ENCODE results near the gene SGPL1. TPM values are rescaled to one million over a fixed set of nuclear protein-coding genes. Genes with fewer than 3 reads are reported as not detected.

Gene SGPL1
- total and polyA plus RNA-seq, 2 of the 8 experiments (the other 6 are each of a cell fraction or from before 2014, with no cell fraction given): 20.5 to 51.6 TPM

GRCh38 chr10:70774810-70775678 lies 40.7 kb upstream of the SGPL1 start:
- Histone ChIP-seq H4K20me1 (replicated peaks in 1 of 2; ENCODE audit: control insufficient read depth in 1 of 2, insufficient read depth in 2 of 2, low read length in 2 of 2) (no peaks in the 10 kb centered on the region), H2BK5ac (ENCODE audit: low read depth, low read length) (no peak overlapping the region; the same call in 1 of the 2 replicates), H3K14ac (ENCODE audit: insufficient read length) (no peak overlapping the region), H2BK120ac (replicated peaks; ENCODE audit: low read depth, low read length) (no peak overlapping the region), H2AK5ac (ENCODE audit: low read depth, low read length) (no peak overlapping the region), H3K4ac (replicated peaks; ENCODE audit: insufficient read length, low read depth, low read length) (no peak overlapping the region), H2AFZ (ENCODE audit: low read length) (no peak overlapping the region), H4K91ac (replicated peaks; ENCODE audit: insufficient read length, low read length) (no peak overlapping the region), H4K8ac (ENCODE audit: extremely low read depth, insufficient read depth, low read length) (no peak overlapping the region), H3K27ac (ENCODE audit: low read depth, low read length) (no peak overlapping the region), H2BK12ac (ENCODE audit: low read depth, low read length) (no peak overlapping the region), H2BK20ac (ENCODE audit: low read length) (no peak overlapping the region), H3K79me2 (ENCODE audit: control insufficient read depth in 1 of 2, insufficient read depth in 2 of 2, low read length in 2 of 2) (no peaks in the 10 kb centered on the region), H3K9me3 (ENCODE audit: insufficient read depth in 2 of 2, low read depth in 1 of 2, low read length in 1 of 2) (no peaks in the 10 kb centered on the region), H4K5ac (ENCODE audit: insufficient read length, low read depth, low read length) (no peak overlapping the region), H2BK15ac (ENCODE audit: low read length) (no peak overlapping the region), H3K18ac (ENCODE audit: extremely low read depth, low read length) (no peak overlapping the region), H3K4me1 (replicated peaks in 1 of 4; ENCODE audit: control insufficient read depth in 3 of 4, insufficient read depth in 4 of 4, low read length in 3 of 4) (peaks cover 0 to 3% (median 0%) of the 10 kb centered on the region in 4 experiments; a peak in 2 of 7 replicates), H3K4me2 (ENCODE audit: insufficient read depth in 1 of 2, low read depth in 2 of 2, low read length in 2 of 2) (no peak overlapping the region), H3K23ac (ENCODE audit: insufficient read length) (no peak overlapping the region), H3K4me3 (ENCODE audit: extremely low read depth in 1 of 4, insufficient read depth in 2 of 4, low read depth in 3 of 4, low read length in 4 of 4) (no peak overlapping the region), H3K36me3 (ENCODE audit: control insufficient read depth in 2 of 4, insufficient read depth in 4 of 4, low read length in 3 of 4) (no peaks in the 10 kb centered on the region), H3K56ac (replicated peaks; ENCODE audit: insufficient read length, low read depth, low read length) (no peak overlapping the region), H3K9ac (replicated peaks in 1 of 4; ENCODE audit: extremely low read depth in 1 of 4, low read depth in 3 of 4, low read length in 3 of 4) (no peak overlapping the region), H3K23me2 (ENCODE audit: low read depth, low read length) (no peaks in the 10 kb centered on the region), H3K27me3 (replicated peaks in 1 of 4; ENCODE audit: control insufficient read depth in 3 of 4, extremely low read depth in 1 of 4, insufficient read depth in 3 of 4, low read length in 3 of 4) (no peaks in the 10 kb centered on the region), H3K79me1 (ENCODE audit: low read depth, low read length) (no peaks in the 10 kb centered on the region)
- POLR2A ChIA-PET (ENCODE audit: partially characterized antibody): interaction anchor here (0.8 kb wide), 1 partner anchor 11 kb away, joined by 3 read pairs; no protein-coding TSS in a partner anchor
- FAIRE-seq (no peak), DNase-seq (ENCODE audit: low read depth in 1 of 2, low spot score in 2 of 2) (peak in 1 of 2 experiments; percentile 33)
- WGBS, 2 experiments (ENCODE audit: extremely low coverage in 1 of 2, insufficient coverage in 1 of 2, insufficient read length in 1 of 2, insufficient replicate concordance in 2 of 2, low coverage in 1 of 2, low lambda C conversion rate in 2 of 2, missing lambda C conversion rate in 1 of 2): 83% methylated on average over 12 of the region's 14 CpGs; no CpG with 5 or more reads in 1 of the 2 experiments
- TF ChIP-seq KDM1A (IDR thresholded peaks at IDR 0.05; ENCODE audit: borderline replicate concordance, low read length): no peak
- CTCF ChIA-PET (ENCODE audit: partially characterized antibody): interaction anchor here (0.6 to 4.4 kb wide), 2 partner anchors 17 to 112 kb away, joined by 3 to 15 read pairs; no protein-coding TSS in a partner anchor
